H1 (cell line): ENCODE results near the gene ZBTB26. TPM values are rescaled to one million over a fixed set of nuclear protein-coding genes. Genes with fewer than 3 reads are reported as not detected.

Source experiments
- BRCA1 ChIP-seq: IDR thresholded peaks from 2 replicates; pipeline ENCODE4 v1.6.1; 2012; ENCODE audit warnings: low read depth, low read length, improper control_type of control experiment
- CTBP2 ChIP-seq: IDR thresholded peaks from 2 replicates; pipeline ENCODE4 v1.7.0; 2011; ENCODE audit warnings: borderline replicate concordance, mild to moderate bottlenecking, moderate library complexity, mixed read lengths, low read length; ENCODE audit not compliant: insufficient read depth, insufficient read length
- POLR2A ChIP-seq, 2 experiments: IDR thresholded peaks; 1 replicate in 1 of 2; 2 replicates in 1 of 2; pipeline ENCODE4 v1.6.1; 2011; ENCODE audit warnings: low read depth in 2 of 2, low read length in 2 of 2, mild to moderate bottlenecking in 2 of 2; ENCODE audit errors: control extremely low read depth in 1 of 2
- polyA plus RNA-seq, 7 experiments: library from polyadenylated mRNA; depleted of rRNA in 3 of 7; stranded (reverse) in 5 of 7; unstranded in 2 of 7; fragments of >200 nt in 5 of 7; fragments of 200-250 nt in 2 of 7; gene quantifications; 1 replicate in 5 of 7; 2 replicates in 1 of 7; 4 replicates in 1 of 7; pipeline versions ENCODE4 v1.2.1 to v1.2.3, GENCODE V29; 2011 to 2013; ENCODE audit warnings: missing spikeins in 2 of 7, mixed read lengths in 2 of 7
- total RNA-seq: library from RNA; stranded (reverse); fragmentation: NEBNext Ultra II Directional; extraction: Animal tissue kit (Norgen Biotek cat#: 25700); gene quantifications from 2 replicates; pipeline ENCODE4 v1.2.1, GENCODE V29; 2021
- TF ChIP-seq, protein P1 (sequence below): IDR thresholded peaks from 2 replicates; pipeline ENCODE4 v1.6.1; 2012; ENCODE audit warnings: inconsistent platforms

The ZBTB26 gene
- total and polyA plus RNA-seq, 2 of the 8 experiments (the other 6 are each of a cell fraction or from before 2014, with no cell fraction given) = 5.7 to 7.4 TPM

DNA sequence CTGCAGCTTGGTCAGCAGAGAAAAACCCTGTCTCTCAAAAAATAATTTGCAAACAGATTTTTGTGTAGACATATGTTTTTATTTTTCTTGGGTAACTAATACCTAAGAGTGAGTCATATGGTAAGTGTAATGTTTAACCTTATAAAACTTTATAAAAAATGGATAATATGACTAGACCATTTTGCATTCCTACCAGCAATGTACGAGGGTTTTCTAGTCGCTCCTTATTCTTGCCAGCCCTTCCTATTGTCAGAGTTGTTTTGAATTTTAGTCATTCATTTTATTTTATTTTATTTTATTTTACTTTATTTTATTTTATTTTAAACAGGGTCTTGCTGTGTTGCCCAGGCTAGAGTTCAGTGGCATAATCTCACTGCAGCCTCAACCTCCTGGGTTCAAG, 47.3 kb upstream of the ZBTB26 start (continued):
- TF ChIP-seq, protein P1, sequence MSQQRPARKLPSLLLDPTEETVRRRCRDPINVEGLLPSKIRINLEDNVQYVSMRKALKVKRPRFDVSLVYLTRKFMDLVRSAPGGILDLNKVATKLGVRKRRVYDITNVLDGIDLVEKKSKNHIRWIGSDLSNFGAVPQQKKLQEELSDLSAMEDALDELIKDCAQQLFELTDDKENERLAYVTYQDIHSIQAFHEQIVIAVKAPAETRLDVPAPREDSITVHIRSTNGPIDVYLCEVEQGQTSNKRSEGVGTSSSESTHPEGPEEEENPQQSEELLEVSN = no peak
- TF ChIP-seq CTBP2 = no peak
- no peak for TF ChIP-seq POLR2A (IDR thresholded peaks at IDR 0.05; ENCODE audit: control extremely low read depth in 1 of 2, low read depth in 2 of 2, low read length in 2 of 2)
- TF ChIP-seq BRCA1 = no peak
